A549 treated with DMSO at 1 μM for 4 hours (cell line): ENCODE results near the gene NATD1. TPM values are rescaled to one million over a fixed set of nuclear protein-coding genes. Genes with fewer than 3 reads are reported as not detected.

Experiments used
- total RNA-seq: library from RNA; stranded (reverse); fragments of 200-300 nt; extraction: Qiagen RNA extraction; gene quantifications from 5 replicates; pipeline ENCODE4 v1.2.3, GENCODE V29; 2022; ENCODE audit warnings: low read depth

NATD1 gene
- total RNA-seq = 2.6 to 3.8 TPM (median 3.1 TPM) in 5 replicates

DNA sequence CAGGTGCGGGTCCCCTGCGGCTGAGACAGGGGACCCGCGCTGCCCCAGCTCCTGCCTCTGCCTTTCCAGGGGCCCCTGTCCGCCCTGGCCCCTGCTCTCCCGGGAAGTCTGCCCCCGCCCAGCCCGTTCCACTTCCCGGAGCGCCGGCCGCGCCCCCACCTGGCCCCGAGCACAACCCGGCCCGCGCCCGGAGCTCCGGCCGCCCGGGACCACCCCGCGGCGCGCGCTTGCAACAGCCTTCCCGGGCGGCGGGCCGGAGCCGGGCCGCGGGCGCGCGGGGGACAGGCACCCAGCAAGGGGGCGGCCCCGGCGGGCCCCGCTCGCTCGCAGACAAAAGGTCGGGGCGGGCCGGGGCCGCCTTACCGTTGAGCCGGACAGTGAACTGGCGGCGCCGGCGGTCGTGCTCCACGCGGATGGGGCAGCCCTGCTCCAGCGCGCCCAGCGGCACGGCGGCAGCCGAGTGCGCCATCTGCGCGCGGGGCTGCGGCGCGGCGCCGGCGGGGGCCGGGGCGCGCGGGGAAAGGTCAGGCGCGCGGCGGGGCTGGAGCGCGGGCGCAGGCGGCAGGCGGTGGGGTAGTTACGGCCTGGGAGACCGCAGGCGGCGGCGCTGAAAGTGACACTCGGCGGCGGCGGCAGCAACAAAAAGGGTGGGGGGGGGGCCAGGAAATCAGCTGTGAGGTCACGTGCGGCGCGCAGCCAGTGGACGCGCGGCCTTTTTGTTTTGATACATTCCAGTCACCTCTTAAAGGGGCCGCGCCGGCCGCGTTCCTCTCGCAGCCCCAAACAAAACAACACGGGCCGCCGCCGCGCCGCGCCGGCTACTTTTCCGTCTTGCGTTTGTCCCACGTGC lies at the start of gene NATD1:
TSS of gene NATD1 (minus strand) at position 615 of the 850 bp plus-strand sequence. CDS start at position 469, 146 bp downstream.

DNA sequence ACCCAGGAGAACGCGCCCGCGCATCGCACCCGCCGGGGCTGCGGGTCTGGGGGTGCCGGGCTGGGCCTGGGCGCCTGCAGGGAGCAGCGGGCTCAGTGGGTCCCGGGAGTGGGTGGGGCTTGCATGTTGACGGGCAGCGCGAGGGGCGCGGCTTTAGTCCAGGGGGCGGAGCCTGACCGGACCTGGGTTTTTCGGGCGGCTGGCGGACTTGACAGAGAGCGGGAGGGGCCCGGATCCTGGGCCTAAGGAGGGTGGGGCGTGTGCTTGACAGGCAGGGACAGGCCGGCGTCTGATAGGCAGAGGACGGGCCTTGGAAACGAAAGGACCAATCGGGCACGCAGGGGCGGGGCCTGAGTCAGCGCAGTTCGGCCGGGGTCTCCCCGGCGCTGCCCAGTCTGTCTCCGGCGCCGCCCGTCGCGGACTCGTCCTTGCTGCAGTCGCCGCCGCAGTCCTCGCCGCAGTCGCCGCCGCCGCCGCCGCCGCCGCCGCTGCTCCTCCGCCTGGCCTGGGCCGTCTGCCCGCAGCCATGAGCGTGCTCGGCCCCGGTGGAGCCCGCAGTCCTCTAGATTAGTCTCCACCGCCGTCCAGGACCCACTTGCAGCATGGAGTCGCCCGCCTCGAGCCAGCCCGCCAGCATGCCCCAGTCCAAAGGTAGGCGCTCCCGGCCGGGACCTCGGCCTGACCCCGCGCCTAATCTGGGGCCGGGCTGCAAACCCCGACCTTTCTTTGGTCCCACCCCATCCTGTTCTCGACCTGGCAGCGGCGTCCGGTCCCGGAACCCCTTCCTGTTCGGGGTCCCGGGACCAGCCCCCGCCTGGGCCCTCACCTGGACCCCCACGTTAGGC lies 31.3 kb upstream of the NATD1 start, which contains the start of gene MAP2K3:
TSS of gene MAP2K3 (plus strand) at position 393 of the 845 bp plus-strand sequence. CDS start at position 603, 210 bp downstream.

GRCh38 chr17:21214015-21214776 lies 39.0 kb downstream of the NATD1 start, which contains the start of gene TMEM11:
TMEM11 (minus strand) TSS chr17:21214161; CDS start chr17:21214152, 9 bp downstream.

Other genes starting within 250 kb of the NATD1 start
- gene USP22, start 210.4 kb downstream of the NATD1 start, total RNA-seq = 133 to 145 TPM (median 142 TPM) in 5 replicates
- gene DHRS7B, start 126.4 kb downstream of the NATD1 start, total RNA-seq = 18.3 to 21.2 TPM (median 19.7 TPM) in 5 replicates
- 60.5 to 74.8 TPM (median 68.3 TPM) in 5 replicates for gene TMEM11, start 39.2 kb downstream of the NATD1 start, total RNA-seq
- gene MAP2K3, start 31.3 kb upstream of the NATD1 start, total RNA-seq = 118 to 197 TPM (median 162 TPM) in 5 replicates
- 0.90 to 1.2 TPM (median 0.94 TPM) in 5 replicates for gene KCNJ12, start 122.9 kb upstream of the NATD1 start, total RNA-seq